PFSK-1 (cell line): ENCODE results near the gene FASTK.

Source experiments
- FOXP2 ChIP-seq: optimal IDR thresholded peaks from 2 replicates; pipeline ENCODE3; 2011; ENCODE audit warnings: borderline replicate concordance, control low read depth, inconsistent platforms; ENCODE audit not compliant: insufficient read depth; ENCODE audit errors: extremely low read length, extremely low read depth
- POLR2AphosphoS5 ChIP-seq: IDR thresholded peaks from 2 replicates; pipeline ENCODE4 v1.6.1; 2012; ENCODE audit warnings: low read depth, mild to moderate bottlenecking, control low read depth, low read length, moderate library complexity
- SIN3A ChIP-seq: IDR thresholded peaks from 2 replicates; pipeline ENCODE4 v1.6.1; 2012; ENCODE audit warnings: mild to moderate bottlenecking, low read length, moderate library complexity, borderline replicate concordance; ENCODE audit not compliant: insufficient read depth
- TAF1 ChIP-seq: IDR thresholded peaks from 2 replicates; pipeline ENCODE4 v1.6.1; 2012; ENCODE audit warnings: low read length, control low read depth, borderline replicate concordance; ENCODE audit not compliant: insufficient read depth
- TF ChIP-seq, protein P1 (sequence below), 2 experiments: IDR thresholded peaks; 2 replicates each; pipeline versions ENCODE4 v1.6.1 to v1.8.0; 2011 to 2012; ENCODE audit warnings: low read depth in 2 of 2, low read length in 2 of 2, control low read depth in 1 of 2, inconsistent platforms in 1 of 2, mild to moderate bottlenecking in 1 of 2, moderate library complexity in 1 of 2; ENCODE audit not compliant: insufficient read depth in 1 of 2

Gene FASTK

DNA sequence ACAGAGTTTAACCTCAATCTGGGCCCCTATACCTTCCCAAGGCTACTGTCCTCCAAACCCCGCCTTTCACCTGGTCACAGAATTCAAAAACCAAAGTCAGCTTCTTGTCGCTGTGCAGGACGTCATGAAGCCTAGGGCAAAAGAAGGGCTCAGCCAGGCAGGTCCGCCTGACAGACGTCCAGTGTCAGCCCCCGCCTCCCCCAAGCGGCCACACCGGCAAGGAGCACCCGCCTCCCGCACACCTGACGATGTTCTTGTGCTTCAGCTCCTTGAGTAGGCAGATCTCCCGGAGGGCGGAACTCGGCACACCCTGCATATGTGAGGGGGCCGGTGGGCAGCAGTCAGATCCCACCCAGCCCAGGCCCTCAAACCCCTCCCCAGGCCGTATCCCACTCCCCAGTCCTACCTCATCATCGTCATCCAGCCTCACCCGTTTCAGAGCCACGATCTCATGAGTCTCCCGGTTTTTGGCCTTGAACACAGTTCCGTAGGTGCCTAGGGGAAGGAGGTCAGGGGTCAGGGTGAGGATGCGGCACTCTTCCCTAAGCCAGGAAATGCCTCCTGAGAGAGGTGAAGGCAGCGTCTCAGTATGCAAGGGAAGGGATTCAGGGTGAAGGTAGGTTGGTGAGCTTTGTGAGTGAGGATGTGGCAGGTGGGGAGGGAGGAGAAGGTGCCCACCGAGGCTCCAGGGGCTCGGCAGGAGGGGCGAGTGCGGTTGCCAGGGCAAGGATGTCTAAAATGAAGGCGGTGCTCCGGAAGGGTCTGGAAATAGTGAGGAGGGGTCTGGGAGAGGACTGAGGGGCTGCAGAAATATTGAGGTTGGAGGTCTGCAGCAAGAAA is 23.7 kb downstream of the FASTK start:
- TF ChIP-seq TAF1 = no peak

DNA sequence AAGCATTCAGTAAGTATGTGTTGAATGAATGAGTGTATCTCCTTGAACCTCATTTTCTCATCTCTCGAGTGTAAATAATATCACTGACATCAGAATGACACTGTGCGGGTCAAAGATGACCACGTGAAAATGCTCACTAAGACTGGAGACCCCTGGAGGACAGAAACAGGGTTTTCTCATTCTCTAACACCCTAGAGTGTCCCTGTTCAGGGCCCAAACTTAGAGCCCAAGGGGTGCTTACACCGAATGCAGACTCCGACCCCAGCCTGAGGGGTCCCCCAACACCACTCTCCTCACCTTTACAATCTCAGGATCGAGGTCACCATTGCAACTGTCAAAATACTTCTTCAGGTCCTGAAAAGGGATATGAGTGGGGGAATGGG is 24.3 kb downstream of the FASTK start:
- TF ChIP-seq SIN3A = no peak
- TF ChIP-seq FOXP2 = no peak
- TF ChIP-seq POLR2AphosphoS5 = no peak
- no peak for TF ChIP-seq TAF1
- TF ChIP-seq, protein P1, sequence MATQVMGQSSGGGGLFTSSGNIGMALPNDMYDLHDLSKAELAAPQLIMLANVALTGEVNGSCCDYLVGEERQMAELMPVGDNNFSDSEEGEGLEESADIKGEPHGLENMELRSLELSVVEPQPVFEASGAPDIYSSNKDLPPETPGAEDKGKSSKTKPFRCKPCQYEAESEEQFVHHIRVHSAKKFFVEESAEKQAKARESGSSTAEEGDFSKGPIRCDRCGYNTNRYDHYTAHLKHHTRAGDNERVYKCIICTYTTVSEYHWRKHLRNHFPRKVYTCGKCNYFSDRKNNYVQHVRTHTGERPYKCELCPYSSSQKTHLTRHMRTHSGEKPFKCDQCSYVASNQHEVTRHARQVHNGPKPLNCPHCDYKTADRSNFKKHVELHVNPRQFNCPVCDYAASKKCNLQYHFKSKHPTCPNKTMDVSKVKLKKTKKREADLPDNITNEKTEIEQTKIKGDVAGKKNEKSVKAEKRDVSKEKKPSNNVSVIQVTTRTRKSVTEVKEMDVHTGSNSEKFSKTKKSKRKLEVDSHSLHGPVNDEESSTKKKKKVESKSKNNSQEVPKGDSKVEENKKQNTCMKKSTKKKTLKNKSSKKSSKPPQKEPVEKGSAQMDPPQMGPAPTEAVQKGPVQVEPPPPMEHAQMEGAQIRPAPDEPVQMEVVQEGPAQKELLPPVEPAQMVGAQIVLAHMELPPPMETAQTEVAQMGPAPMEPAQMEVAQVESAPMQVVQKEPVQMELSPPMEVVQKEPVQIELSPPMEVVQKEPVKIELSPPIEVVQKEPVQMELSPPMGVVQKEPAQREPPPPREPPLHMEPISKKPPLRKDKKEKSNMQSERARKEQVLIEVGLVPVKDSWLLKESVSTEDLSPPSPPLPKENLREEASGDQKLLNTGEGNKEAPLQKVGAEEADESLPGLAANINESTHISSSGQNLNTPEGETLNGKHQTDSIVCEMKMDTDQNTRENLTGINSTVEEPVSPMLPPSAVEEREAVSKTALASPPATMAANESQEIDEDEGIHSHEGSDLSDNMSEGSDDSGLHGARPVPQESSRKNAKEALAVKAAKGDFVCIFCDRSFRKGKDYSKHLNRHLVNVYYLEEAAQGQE (IDR thresholded peaks at IDR 0.05; ENCODE audit: insufficient read depth in 1 of 2, low read depth in 2 of 2, low read length in 2 of 2) = no peak

DNA sequence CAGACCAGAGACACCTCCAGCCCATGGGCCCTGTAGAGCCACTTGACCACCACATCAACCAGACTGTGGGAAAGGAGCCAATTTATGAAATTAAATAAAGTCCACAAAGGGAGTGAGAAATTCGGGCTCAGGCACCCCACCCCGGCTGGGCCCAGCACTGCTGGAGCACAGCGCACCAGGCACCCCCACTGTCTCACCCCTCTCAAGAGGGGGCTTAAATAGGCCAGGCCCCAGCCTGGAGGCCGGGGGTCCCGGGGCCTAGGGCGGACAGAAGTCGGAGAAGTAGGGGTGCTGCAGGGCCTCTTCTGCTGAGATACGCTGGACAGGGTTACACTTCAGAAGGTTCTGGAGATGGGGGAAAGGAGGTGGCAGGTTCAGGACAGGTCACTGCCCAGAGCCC is 26.9 kb downstream of the FASTK start:
- TF ChIP-seq FOXP2 (no peak), SIN3A (no peak), POLR2AphosphoS5 (no peak), TAF1 (no peak)
- TF ChIP-seq, protein P1 (IDR thresholded peaks at IDR 0.05; ENCODE audit: insufficient read depth in 1 of 2, low read depth in 2 of 2, low read length in 2 of 2) = no peak

DNA sequence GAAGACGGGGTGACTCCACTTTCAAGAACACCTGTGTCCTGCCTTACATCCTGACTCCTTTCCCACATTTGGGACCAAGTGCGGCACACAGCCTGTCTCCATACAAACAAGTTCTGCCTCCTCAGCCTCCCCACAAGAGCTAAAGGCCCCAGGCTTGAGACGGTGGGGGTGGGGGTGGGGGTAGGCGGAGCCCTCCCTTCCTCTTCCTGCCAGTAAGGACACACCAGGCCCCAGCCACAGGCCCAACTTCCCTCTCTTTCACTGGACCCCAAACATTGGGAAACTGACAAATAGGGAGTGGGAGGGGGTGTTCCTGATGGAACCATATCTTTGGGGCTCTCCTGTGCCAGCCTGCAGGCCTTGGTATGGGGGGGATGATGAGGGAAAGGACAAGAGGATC is 27.5 kb downstream of the FASTK start:
- TF ChIP-seq, protein P1 (IDR thresholded peaks at IDR 0.05; ENCODE audit: insufficient read depth in 1 of 2, low read depth in 2 of 2, low read length in 2 of 2) = no peak
- TF ChIP-seq TAF1 = no peak
- no peak for TF ChIP-seq POLR2AphosphoS5
- no peak for TF ChIP-seq SIN3A
- TF ChIP-seq FOXP2 = no peak

DNA sequence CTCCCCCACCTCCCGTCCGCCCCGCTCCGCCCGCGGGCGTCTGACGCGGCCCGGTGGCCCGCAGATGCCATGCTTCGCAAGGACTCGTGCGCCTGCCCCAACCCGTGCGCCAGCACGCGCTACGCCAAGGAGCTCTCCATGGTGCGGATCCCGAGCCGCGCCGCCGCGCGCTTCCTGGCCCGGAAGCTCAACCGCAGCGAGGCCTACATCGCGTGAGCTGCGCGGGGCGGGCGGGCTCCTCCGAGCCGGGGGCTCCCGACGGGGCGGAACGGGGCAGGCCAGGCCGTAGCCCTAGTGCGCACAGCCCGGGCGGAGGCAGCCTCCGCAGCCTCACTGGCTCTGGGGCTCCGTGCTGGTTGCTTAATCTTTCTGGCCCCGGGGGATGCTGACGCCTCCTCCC is 29.5 kb downstream of the FASTK start:
- no peak for TF ChIP-seq TAF1
- TF ChIP-seq, protein P1 (IDR thresholded peaks at IDR 0.05; ENCODE audit: insufficient read depth in 1 of 2, low read depth in 2 of 2, low read length in 2 of 2) = no peak
- no peak for TF ChIP-seq POLR2AphosphoS5
- no peak for TF ChIP-seq FOXP2
